Bronchus fibroblast of lung (primary cell): ENCODE data around the gene TRMO. TPM values are rescaled to one million over a fixed set of nuclear protein-coding genes. Genes with fewer than 3 reads are reported as not detected.

Experiments used
- total RNA-seq: library from RNA; depleted of rRNA; stranded (reverse); fragments of >200 nt; gene quantifications from 2 replicates; pipeline ENCODE4 v1.2.3, GENCODE V29; 2015

TRMO gene, protein sequence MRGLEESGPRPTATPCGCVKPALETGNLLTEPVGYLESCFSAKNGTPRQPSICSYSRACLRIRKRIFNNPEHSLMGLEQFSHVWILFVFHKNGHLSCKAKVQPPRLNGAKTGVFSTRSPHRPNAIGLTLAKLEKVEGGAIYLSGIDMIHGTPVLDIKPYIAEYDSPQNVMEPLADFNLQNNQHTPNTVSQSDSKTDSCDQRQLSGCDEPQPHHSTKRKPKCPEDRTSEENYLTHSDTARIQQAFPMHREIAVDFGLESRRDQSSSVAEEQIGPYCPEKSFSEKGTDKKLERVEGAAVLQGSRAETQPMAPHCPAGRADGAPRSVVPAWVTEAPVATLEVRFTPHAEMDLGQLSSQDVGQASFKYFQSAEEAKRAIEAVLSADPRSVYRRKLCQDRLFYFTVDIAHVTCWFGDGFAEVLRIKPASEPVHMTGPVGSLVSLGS
- 8.1 and 14.9 TPM in 2 replicates for total RNA-seq

DNA sequence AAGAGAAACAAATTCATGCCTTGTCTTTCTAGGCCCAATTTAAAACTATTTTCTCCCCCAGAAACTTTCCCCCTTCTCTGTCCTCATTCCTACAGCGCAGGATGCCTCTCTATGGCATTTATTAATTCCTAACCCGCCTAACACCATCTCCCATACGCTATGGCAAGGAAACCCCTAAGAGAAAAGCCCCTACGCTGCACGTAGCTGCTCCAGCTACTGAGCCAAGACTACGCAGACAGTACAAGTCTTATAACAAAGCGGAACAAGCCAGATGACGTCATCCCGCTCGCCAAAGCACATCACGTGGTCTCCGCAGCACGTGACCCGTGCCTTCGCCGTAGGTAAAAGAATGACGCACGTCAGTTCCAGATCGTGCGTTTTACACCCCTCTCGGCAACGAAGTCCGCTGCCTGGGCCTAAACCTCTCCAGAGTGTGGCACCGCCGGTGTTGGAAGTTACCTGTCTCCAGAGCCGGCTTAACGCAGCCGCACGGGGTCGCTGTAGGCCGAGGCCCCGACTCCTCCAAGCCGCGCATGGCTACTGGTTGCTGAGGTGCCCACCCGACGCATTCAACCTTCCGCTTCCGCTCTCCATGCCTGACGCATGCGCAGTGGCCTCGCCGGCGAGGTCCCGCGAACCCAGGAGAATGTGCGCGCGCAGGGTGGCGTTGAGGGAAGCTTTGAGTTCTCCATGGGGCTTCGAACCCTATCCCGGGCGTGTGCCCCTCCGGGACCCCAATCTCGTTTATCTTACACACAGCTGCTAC lies at the start of gene TRMO:
Gene TRMO, minus strand, starts transcription at position 542 of the 766 bp plus-strand sequence. Its CDS starts 7 bp downstream, at position 535.

DNA sequence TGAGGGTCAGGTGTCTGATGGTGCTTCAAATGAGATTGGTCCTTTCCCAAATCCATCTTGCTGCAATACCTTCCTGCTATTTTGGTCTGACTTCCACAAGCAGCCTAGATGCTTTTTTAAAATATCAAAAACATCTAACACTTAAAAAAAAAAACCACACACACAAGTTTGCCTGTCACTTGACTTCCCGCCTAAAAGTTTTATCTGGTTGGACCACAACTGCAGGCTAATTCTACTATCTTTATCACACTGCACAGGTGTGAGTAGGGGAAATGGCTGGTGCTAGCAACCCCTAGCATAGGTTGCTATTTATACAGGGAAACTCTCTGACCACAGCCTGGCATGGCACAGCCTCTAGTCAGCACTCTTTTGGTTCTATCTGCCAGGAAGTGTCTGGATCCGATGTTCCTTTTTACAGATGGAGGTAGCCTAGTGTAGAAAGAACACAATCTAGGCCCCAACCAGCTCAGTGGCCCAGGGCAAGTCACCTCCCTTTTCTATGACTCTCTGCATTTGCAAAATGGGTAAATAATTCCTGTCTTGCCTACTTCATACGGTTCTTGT lies 15.9 kb upstream of the TRMO start, which contains the start of gene HEMGN:
Gene HEMGN, minus strand, starts transcription at position 92 of the 564 bp plus-strand sequence. Its CDS starts 36 bp downstream, at position 56.

Other genes with a start within 250 kb of the TRMO start
- gene XPA, start 225.2 kb downstream of the TRMO start, total RNA-seq, result 4.2 and 5.5 TPM in 2 replicates
- not detected in 2 replicates for gene FOXE1, start 69.3 kb downstream of the TRMO start, total RNA-seq
- not detected in 2 replicates for gene HEMGN, start 15.7 kb upstream of the TRMO start, total RNA-seq
- gene ANP32B, start 60.8 kb upstream of the TRMO start, total RNA-seq, result 21.9 and 22.4 TPM in 2 replicates
- 155 and 164 TPM in 2 replicates for gene NANS, start 134.2 kb upstream of the TRMO start, total RNA-seq
- 8.9 and 11.9 TPM in 2 replicates for gene TRIM14, start 196.7 kb upstream of the TRMO start, total RNA-seq